Left ventricle myocardium inferior (tissue), 1 donor: Measurements from ENCODE around the gene NRXN3. TPM values are rescaled to one million over a fixed set of nuclear protein-coding genes. Genes with fewer than 3 reads are reported as not detected.

Experiments
- DNase-seq: peaks from one replicate; pipeline ENCODE4 v3.0.0-alpha.2; 2020
- H3K27ac ChIP-seq: fragments of 200-600 bp; replicated peaks from 2 replicates; pipeline ENCODE4 v1.8.0; 2021
- H3K27me3 ChIP-seq: fragments of 200-600 bp; 2 replicates; pipeline ENCODE4 v1.8.0; 2021; ENCODE audit warnings: low read depth
- H3K36me3 ChIP-seq: fragments of 200-600 bp; 2 replicates; pipeline ENCODE4 v1.8.0; 2021
- H3K4me1 ChIP-seq: fragments of 200-600 bp; 2 replicates; pipeline ENCODE4 v1.8.0; 2021
- H3K4me3 ChIP-seq: fragments of 200-600 bp; 2 replicates; pipeline ENCODE4 v1.8.0; 2021; ENCODE audit warnings: mild to moderate bottlenecking, moderate library complexity
- H3K9me3 ChIP-seq: fragments of 200-600 bp; replicated peaks from 2 replicates; pipeline ENCODE4 v1.8.0; 2021
- intact Hi-C: fragments of 100-400 bp; cut with micrococcal nuclease; formaldehyde crosslinking; loops from one replicate; pipeline ENCODE4 v1.11.0; 2022
- total RNA-seq: library from RNA; stranded (reverse); fragmentation: NEBNext Ultra II Directional; extraction: Animal tissue kit (Norgen Biotek cat#: 25700); gene quantifications from one replicate; pipeline ENCODE4 v1.2.1, GENCODE V29; 2021
- TF ChIP-seq, protein P1 (sequence below): fragments of 200-600 bp; IDR thresholded peaks from 2 replicates; pipeline ENCODE4 v1.8.0; 2021; ENCODE audit warnings: antibody characterized with exemption, mild to moderate bottlenecking, borderline replicate concordance
- donor health status: DM: no; HTN: yes; CAD: no; lungs with severe emphysema.

Gene NRXN3
- total RNA-seq, 1 donor from 2014 or later = 1.2 TPM

DNA sequence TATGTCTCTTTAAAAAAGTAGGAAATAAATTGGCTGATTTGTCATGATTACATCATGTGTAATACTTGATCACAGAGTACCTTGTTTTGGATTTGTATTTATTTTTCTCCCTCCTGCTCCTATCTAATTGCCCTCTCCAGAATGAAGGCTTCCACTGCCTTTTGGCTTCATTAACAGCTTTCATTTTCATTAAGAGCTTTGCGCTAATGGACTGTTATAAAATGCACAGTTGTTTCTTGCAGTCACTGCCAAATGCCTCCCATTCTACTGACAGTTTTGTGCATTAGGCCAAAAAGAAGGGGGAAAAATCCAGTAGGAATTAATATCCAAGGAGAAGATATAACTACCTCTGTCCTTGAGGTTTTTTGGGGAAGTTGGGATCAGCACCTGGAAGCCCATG, 159.2 kb downstream of the NRXN3 start:
- H3K36me3 ChIP-seq = no peaks in the 10 kb centered on the region
- intact Hi-C loops = no loop called here
- H3K27ac ChIP-seq = no peak overlapping the region
- H3K4me1 ChIP-seq = no peaks in the 10 kb centered on the region
- TF ChIP-seq, protein P1, sequence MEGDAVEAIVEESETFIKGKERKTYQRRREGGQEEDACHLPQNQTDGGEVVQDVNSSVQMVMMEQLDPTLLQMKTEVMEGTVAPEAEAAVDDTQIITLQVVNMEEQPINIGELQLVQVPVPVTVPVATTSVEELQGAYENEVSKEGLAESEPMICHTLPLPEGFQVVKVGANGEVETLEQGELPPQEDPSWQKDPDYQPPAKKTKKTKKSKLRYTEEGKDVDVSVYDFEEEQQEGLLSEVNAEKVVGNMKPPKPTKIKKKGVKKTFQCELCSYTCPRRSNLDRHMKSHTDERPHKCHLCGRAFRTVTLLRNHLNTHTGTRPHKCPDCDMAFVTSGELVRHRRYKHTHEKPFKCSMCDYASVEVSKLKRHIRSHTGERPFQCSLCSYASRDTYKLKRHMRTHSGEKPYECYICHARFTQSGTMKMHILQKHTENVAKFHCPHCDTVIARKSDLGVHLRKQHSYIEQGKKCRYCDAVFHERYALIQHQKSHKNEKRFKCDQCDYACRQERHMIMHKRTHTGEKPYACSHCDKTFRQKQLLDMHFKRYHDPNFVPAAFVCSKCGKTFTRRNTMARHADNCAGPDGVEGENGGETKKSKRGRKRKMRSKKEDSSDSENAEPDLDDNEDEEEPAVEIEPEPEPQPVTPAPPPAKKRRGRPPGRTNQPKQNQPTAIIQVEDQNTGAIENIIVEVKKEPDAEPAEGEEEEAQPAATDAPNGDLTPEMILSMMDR = no peak
- peaks cover 4% of the 10 kb centered on the region for H3K27me3 ChIP-seq
- no peak for DNase-seq
- H3K9me3 ChIP-seq = no peaks in the 10 kb centered on the region
- no peak overlapping the region for H3K4me3 ChIP-seq

DNA sequence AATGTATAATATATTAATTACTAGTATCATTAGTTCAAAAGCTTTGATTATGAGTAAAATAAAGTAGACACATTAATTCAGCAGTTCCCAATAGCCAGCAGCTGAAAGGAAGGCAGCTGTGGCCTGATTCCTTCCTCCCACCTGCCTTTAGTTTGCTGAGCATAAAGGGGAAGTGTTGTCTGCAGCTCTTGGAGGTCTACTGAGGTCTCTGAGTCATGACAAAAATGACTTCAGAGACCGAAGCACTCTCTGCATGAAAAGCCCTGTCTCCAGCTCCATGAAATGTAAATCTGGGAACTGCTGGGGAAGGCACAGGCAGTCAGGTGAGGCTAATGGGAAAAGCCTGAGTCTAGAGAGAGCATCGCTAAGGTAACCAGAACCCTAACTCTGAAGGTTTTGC, 165.4 kb downstream of the NRXN3 start:
- Histone ChIP-seq H3K27me3 (peaks cover 25% of the 10 kb centered on the region), H3K36me3 (no peaks in the 10 kb centered on the region), H3K4me3 (no peak overlapping the region), H3K27ac (no peak overlapping the region), H3K4me1 (no peaks in the 10 kb centered on the region), H3K9me3 (no peaks in the 10 kb centered on the region)
- intact Hi-C loops = no loop called here
- TF ChIP-seq, protein P1 = no peak
- no peak for DNase-seq

DNA sequence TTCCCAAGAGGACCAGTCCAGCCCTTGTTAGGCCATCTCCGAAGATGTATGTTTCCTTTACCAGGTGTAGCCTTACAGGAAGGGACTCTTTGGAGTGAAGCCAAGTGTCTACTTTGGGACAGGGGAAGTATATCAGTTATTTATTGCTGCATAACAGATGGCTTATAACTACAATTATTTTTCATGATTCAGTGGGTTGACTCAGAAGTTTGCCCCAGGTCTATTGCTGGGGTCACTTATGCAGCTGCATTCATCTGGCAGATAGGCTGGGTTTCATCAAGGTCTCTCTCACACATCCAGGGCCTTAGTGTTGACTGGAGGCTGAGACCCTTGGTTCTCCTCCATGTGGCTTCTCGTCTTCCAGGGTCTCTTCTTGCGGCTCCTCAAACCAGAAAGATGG, 170.1 kb downstream of the NRXN3 start:
- DNase-seq = no peak
- Histone ChIP-seq H3K27ac (no peak overlapping the region), H3K4me3 (no peak overlapping the region), H3K36me3 (no peaks in the 10 kb centered on the region), H3K9me3 (no peaks in the 10 kb centered on the region), H3K4me1 (no peaks in the 10 kb centered on the region), H3K27me3 (peaks cover 29% of the 10 kb centered on the region)
- TF ChIP-seq, protein P1 = no peak
- intact Hi-C loops = no loop called here

DNA sequence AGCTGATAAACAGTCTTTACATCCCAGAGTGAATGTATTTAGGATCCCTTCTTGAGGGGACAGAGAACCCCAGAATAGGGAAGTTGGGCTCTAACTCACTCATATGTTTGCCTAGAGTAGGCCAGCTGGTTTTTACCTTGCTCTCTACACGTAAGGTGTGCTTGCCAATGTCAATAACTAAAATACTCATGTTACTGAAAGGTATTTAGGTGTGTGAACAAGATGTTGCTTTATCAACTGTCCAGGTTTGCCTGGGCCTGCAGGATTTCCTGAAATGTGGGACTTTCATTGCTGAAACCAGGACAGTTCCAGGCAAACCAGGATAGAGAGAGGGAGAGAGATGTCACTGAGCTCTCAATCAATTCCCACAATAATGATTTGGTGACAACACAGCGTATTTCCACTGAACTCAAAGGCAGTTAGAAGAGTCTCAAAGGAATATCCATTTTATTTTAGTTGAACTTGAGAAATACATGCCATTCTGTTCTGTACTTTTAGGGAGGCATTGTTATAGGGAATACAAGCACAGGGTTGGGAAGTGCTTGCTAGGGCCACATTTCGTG, 171.7 kb downstream of the NRXN3 start:
- intact Hi-C loops = no loop called here
- Histone ChIP-seq H3K4me3 (no peak overlapping the region), H3K4me1 (no peaks in the 10 kb centered on the region), H3K36me3 (no peaks in the 10 kb centered on the region), H3K27me3 (peaks cover 25% of the 10 kb centered on the region), H3K9me3 (no peaks in the 10 kb centered on the region), H3K27ac (no peak overlapping the region)
- DNase-seq = no peak
- TF ChIP-seq, protein P1 = no peak

DNA sequence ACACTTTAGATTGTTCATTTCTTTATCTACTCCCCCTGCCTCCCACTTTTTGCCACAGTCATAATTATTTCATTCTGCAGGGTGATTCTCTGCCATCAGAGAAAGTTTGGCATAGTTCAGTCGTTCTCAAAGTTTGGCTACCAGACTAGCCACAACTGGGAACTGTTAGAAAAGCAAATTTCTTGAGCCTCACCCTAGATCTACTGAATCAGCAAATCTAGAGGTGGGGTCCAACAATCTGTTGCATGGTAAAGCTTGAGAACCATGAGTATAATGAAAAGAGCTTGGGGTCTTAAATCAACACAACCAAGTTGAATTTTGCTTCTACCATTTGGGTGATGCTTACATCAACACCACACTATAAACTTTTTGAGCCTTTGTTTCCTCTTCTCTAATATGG, 172.7 kb downstream of the NRXN3 start:
- no peak overlapping the region for H3K4me3 ChIP-seq
- H3K9me3 ChIP-seq = no peaks in the 10 kb centered on the region
- intact Hi-C loops = no loop called here
- H3K27me3 ChIP-seq = peaks cover 20% of the 10 kb centered on the region
- no peak for DNase-seq
- TF ChIP-seq, protein P1 = no peak
- no peaks in the 10 kb centered on the region for H3K36me3 ChIP-seq
- no peaks in the 10 kb centered on the region for H3K4me1 ChIP-seq
- H3K27ac ChIP-seq = no peak overlapping the region
